ENCODE data around the gene MACO1.
A peak's percentile ranks its signal among the peaks of the same experiment; 100 is the strongest.
"Not testable (repeated sequence)": the region's sequence is repeated elsewhere in the genome, so short reads cannot be mapped to it uniquely, and the experiment has no call there.

MACO1 gene, protein sequence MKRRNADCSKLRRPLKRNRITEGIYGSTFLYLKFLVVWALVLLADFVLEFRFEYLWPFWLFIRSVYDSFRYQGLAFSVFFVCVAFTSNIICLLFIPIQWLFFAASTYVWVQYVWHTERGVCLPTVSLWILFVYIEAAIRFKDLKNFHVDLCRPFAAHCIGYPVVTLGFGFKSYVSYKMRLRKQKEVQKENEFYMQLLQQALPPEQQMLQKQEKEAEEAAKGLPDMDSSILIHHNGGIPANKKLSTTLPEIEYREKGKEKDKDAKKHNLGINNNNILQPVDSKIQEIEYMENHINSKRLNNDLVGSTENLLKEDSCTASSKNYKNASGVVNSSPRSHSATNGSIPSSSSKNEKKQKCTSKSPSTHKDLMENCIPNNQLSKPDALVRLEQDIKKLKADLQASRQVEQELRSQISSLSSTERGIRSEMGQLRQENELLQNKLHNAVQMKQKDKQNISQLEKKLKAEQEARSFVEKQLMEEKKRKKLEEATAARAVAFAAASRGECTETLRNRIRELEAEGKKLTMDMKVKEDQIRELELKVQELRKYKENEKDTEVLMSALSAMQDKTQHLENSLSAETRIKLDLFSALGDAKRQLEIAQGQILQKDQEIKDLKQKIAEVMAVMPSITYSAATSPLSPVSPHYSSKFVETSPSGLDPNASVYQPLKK

DNA sequence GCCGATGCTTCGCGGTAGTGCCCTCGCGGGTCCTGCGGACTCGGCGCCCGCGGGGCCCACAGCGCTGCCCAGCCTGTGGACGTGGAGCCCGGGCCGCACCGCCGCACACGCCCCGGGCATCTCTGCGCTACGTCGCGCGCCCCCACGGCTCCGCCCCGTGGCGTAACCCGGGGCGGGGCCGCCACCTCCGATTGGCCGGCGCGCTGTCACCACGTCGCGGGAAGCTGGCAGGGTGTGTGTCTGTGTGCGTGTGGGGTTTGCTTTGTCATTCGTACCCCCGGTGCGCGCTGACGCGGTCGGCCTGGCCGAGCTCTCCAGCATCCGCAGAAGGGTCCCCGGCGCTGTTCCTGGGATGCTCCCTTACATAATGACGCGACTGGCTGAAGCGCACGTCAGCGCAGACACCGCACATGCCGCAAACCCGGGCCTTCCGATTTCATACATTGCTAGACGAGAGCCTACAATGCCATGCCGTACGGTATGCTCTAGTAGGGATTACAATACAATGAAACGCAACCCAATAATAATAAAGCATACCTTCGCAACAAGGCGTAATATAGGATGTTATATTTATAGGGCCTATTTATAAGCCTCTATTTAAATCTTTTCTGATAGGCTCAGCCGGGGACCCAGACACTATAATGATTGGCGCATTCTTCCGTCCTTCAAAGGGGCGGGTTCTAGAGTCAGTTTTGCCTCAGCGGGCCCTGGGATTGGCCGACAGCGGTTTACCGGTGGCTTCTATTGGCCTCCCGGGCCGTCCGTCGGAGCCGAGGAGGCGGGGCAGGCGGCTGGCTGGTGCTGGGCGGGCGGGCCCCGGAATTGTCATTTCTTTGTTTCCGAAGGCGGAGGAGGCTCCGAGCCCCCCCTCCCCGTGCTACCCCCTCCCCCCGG lies at the start of gene MACO1:
MACO1 (plus strand) TSS at position 825 of the 894 bp plus-strand sequence. CDS start 202 bp downstream, outside the sequence.
- DNase-seq = peak; percentile 92

DNA sequence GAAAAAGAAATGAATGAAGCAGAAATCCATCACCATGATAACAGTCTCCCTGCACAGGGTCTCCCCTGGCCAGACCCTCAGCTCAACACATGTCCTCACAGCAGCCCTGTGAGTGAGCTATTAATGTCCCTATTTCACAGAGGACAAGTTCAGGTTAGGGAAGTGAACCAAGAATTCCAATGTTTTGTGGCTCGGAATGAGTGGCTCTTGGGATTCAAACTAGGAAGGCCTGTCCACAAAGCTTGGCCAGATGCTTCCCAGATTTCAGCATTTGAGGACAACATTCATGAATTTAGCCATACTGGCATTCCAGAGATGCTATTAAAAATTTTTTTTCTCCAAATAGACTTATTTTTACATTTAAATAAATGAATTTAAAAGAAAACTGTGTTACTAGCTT lies 48.2 kb upstream of the MACO1 start:
- DNase-seq = not testable (repeated sequence)

DNA sequence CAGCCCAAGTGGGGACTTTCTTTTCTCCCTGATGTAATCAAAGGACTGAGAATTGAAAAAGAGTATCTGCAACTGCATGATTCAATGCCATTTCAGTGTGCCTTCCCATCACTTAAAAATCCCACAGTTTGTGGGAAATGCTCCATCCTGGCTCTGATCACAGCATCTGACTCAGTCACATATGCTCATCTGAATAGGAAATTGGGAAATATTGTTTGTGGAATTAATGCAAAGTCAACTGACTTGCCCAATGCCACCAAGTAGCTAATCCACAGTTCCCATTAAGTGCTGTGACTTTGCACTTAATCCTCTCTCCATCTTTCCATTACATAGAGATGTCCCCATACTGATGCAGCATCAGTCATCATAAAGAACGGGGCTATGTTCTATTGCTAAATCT lies 47.6 kb upstream of the MACO1 start:
- DNase-seq = not testable (repeated sequence)

DNA sequence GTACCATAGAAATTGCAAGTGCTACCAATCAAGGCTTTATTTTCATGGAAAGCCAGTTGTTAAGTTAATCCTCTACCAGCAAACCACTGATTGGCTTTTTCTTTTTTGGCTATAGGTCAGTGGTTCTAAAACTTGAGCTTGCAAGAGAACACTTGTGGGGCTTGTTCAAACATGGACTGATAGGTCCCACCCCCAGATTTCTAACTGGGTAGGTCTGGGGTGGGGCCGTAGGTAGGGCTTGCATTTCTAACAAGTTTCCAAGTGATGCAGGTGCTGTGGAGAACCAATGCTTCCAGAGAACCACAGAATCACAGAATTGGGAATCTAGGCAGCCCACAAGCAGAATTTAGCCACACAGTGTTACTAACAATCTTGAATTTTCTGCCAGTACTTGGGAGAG lies 46.8 kb upstream of the MACO1 start:
- DNase-seq = not testable (repeated sequence)

DNA sequence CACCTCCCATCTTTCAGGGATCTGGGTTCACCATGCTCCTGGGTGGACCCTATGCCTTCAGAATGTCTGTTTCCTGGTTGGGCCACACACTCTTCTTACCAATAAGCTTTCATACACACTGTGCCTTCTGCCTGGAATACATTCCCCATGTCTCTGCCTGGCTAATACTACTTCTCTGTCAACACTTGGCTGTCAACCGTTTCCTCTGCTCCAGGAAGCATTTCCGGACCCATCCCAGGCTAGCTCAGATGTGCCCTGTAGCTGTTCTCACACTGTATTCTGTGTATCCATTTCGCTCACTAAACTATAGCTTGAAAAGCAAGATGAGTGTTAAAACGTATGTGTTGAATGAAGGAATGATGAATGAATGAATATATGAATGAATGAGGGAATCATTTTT lies 43.6 kb upstream of the MACO1 start:
- not testable (repeated sequence) for DNase-seq

DNA sequence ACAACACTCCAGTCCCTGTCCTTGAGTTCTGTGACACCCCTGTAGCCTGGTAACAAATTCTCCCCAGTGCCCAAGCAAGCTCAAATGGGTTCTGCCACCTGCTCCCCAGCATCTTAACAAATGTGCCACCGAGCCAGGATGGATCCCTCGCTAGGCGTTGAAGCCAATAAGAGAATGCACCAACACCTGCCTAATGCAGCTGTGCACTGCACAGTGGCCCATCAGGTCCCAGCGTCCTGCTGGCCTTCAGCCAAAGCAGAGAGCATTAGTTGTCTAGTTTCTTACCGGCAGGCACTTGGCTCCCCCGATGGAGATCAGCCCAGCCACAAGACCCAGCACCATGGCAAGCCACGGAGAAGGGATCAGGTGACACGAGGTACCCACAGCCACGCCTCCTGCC lies 42.0 kb upstream of the MACO1 start:
- peak; percentile 81 for DNase-seq

DNA sequence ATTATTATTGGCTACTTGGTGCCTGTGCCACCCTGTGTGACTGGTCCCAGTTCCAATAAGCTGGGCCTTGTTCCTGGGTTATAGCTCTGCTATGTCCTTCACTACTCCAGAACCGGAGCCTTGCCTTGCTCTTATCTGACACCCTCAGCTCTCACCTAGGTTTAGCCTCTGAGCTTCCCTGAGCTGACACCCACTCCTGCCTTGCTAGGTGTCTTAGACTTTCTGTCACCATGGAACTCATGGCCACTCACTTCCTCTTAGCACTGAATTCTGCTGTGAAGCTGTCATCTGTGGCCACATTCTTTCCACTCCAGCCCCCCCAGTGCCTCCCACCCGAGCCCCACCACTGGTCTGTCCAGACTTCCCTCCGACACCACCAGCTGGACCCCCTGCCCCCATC lies 41.0 kb upstream of the MACO1 start:
- DNase-seq = not testable (repeated sequence)

DNA sequence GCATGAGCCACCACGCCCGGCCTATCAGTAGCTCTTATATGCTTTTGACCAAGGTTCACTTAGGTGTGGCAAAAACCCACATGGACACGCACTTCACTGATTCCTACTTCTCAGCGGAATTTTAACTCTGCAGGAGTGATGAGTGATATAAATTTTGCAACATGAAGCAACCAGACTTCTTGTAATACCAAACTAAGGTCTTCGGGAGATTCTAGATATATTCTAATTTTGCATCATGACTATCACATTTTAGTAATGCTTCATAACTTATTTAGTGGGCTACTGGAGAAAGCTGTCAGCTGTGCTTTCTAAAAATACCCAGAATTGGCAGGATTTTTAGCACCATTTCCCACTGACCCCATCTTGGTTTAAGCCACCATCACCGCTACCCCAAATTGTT lies 37.9 kb upstream of the MACO1 start:
- DNase-seq = no peak

DNA sequence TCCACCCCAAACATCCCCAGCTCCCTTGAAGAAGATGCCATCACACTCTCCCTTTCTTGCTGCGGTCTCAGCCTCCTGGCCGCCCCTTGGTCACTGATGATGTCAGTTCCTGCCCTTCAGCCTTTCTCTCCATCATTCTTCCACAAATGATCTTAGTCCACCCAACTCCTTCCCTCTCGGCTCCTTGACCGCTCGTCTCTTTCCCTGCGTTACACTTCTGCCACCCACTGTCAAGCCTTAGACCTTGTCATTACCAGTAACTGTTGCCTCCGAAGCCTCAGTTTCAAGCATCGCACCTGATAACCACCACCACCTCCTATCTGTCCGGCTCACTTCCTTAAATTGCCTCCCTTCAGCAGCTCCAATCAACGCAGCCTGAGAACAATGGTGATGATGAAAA lies 33.1 kb upstream of the MACO1 start:
- DNase-seq = not testable (repeated sequence)

DNA sequence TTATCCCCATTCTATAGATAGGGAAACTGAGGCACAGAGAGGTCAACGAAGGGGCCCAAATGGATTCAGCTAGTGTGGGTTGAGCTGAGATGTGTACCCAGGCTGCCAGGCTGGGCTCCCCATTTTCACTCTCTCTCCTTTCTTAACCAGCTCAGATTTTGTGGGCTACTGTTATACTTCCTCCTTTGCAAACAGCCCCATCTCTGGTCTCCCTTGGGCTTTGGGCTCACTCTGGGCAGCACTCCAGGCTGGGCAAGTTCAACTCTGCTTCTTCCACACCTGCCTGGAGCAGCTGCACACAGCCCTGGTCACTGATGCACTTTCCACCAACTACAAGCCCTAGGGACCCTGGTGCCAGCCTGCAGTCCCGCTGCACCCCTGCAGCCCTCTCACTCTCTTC lies 32.6 kb upstream of the MACO1 start:
- not testable (repeated sequence) for DNase-seq

DNA sequence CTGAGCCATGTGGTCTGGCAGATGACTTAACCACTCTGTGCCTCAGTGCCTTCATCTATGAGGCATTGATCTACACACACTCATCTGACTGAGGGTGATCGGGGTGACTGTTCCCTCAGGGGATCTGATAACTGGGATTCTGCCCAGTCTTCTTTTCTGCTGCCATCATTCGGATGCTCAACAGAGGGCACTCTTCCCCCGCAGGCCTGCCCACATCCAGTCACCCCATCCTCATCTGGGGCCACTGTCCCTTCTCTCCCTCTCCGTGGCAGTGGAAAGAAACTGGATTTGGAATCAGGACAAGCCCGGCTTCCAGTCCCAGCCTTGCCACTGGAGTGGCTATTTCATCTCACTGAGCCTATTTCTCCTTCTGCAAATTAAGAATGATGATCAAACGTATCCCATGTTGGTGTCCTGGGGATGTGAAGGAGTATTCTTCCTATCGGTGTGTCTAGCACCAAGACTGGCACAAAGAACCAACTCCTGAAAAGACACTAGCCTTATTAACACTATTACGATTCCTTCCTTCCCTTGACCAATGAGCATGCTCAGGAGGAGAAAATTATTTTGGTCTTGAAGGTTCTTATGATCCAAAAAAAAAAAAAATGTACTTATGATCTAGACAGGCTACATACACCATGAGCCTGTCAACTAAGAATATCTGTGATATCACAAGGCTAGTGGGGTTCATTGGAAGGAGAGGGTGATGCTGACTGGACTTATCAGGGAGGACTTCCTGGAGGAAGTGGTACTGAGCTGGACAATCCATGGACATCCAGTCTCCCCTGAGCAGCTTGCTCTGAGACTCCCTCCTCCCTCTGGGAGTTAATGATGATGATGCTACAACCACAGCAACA lies 27.5 kb upstream of the MACO1 start:
- DNase-seq = peak; percentile 1

DNA sequence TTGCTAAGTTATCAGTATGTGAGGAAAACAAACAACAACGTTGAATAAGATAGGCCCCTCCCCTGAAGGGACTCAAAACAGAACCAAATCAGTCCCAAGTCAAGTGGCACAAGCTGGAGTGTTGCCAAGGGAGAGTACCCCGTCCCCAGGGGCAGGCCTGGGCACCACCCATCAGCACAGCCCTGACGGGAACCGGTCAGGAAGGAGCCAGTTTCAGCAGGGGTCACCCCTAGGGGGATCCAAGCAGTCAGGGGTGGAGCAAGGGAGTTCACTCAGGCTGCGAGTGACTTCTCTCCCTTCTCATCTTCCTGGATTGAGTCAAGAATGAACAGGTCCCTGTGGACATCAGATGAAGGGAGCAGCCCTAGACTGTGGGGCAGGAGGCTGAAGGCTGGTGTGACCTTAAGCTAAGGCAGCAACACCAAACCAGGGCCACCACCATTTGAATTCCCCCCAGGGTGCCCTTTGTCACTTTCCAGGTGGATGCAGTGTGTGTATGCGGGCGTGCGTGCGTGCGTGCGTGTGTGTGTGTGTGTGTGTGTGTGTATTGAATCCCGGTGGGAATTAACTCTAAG lies 24.9 kb upstream of the MACO1 start:
- not testable (repeated sequence) for DNase-seq

DNA sequence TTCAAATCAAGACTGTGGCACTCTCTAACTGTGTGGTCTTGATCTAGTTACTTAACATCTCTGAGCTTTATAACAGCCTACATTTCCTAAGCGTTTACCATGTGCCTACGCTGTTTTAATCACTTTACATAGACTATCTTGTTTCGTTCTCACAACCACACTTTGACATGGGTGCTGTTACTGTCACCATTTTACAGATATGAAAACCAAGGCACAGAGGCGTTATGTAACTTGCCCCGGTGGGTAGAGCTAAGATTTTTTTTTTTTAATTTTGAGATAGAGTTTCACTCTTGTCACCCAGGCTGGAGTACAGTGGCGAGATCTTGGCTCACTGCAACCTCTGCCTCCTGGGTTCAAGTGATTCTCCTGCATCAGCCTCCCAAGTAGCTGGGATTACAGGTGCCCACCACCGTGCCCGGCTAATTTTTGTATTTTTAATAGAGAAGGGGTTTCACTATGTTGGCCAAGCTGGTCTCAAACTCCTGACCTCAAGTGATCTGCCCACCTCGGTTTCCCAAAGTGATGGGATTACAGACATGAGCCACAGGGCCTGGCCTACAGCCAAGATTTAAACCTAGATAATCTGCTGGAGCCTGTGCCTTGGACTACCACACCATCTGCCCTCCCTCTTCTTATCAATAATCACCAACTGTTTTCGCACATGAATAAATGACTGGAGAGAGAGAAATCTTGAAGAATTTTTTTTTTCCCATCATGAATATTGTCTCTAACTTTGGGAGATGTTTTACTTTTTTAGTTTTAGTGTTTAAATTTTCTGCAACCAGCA lies 20.9 kb upstream of the MACO1 start:
- not testable (repeated sequence) for DNase-seq

DNA sequence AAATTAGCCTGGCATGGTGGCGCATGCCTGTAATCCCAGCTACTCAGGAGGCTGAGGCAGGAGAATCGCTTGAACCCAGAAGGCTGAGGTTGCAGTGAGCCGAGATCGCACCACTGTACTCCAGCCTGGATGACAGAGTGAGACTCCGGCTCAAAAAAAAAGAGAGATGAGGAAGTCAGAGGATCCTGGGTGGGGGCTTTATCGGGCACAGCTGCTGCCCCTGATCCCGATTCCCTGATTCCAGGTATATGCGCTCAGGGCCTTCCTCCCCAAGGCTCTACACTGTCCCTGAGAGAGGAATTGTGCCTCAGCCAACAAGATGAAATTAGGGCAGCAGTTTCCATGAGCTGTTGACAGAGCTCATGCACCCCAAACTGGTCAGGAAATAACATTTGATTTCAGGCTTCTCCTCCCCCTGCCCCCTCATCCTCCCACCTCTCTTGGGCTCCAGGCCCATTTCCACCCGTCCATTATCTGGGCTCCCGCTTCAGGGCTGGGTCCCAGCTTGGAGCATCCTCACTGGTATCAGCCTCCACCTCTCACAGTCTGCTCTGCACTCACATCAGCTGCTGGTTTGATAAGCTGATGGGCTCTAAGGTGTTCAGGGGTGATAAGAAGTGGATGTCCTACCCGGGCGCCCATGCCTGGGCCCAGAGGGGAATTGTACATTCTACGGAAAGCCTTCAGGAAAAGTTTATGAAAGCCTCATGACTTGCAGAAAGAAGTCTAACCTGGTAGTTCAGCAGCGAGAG lies 17.6 kb upstream of the MACO1 start:
- DNase-seq = not testable (repeated sequence)

DNA sequence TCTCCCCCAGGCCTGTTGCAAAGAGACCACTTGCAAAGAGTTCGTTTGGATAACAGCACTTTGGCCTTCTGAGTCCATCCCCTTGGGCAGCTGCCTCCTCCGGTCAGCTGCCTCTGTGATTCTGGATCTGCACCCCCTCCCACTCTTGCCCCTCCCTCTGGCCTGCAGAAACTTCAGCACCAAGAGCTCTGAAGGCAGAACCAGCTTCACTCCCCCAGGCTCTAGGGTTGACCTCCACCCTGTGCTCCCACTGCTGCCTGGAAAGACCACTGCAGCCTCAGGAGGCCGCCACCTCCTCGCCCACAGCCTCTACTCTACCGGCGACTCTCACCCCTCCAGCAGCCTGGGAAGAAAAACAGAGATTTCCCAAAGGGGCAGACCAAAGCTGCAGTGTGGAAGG lies 16.5 kb upstream of the MACO1 start:
- not testable (repeated sequence) for DNase-seq

DNA sequence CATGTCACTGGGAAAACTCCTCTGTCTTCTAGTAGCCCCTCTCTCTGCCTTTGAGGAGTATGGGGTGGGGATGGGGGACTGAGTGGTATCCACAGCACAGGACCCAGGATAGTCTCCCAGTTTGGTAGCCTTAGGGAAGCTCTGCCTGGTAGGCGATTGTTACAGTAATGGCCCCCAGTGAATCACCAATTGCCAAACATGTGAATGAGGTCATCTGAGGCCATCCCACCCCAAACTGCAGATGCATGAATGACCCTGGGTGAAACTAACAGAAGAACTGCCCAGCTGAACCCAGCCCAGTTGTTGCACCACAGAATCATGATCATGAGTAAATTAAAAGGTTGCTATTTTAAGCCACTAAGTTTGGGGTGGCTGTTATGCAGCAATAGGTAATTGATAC lies 16.1 kb upstream of the MACO1 start:
- not testable (repeated sequence) for DNase-seq

DNA sequence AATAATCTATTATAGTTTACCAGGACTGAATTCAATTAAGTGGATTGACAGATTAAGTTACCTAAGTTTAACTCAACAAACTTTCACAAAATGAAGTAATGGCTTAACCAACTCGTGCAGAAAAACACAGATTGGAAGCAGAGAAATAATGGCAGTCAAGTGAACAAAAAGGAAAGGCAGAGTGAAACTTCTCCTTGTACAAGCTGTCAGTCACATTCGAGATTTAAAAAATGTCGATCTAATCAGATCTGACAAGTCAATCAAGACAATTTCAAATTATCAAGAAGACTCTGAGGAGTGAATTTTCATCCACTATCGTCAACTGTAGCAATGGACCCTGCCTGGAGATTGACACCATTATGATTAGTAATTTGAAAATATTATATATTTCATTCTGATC lies 13.4 kb upstream of the MACO1 start:
- not testable (repeated sequence) for DNase-seq

DNA sequence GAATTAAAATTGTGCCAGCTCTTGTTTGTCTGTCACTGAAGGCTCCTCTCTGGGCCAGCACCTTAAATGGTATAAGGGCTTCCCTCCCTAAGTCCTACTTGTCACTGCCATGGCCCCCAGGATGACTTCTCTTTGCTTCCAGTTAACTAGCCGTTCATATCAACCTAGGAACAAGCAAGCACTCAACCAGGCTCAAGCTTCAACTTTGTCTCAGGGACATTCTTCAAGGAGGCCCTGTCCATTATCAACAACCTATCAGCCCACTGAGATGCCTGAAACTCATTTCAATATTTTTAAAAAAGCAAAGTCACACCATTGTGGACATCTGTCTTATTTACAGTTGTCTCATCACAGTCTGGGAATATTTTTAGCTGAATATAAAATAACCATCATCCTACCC lies 11.4 kb upstream of the MACO1 start:
- DNase-seq = not testable (repeated sequence)

DNA sequence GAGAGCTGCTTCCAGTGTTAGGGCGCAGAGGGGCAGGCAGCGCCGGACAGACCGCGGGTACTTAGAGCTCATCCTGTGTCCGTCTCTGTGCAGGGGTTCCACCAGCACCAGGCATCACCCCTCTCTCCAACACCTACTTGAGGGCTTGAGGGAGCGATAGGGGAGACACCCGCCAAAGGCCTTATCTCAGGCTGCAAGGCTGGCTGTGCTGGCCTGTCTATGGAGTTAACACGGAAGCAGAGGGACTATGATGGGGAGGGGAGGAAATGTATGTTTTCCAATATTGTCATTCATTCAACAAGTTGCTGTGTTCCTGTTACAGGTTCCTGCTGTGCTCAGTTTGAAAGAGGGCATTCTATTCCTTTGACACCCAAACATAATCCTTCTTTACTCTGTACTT lies 10.0 kb upstream of the MACO1 start, which contains the start of gene RHCE:
RHCE (minus strand) TSS at position 111 of the 400 bp plus-strand sequence; CDS start at position 72, 39 bp downstream.
- DNase-seq = not testable (repeated sequence)

DNA sequence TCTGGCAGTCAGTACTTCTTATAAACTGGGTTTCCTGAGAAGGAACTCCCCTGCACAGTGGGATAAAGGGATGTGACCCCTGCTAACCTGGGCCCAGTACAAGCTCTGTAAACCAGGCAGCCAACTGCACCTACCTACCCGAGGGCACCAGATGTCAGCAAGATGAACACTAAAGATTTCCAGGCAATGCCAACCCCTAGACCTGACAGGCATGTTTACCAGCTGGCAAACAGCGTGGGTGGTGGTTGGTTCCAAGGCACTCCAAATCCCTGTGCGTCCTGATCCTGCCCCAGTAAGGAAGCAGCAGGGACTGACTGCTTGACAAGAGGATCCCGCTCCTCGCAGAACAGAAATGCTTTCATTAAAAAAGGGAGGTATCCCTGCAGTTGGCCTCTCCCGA lies 7.5 kb upstream of the MACO1 start:
- DNase-seq = not testable (repeated sequence)

Measured in DMS79 (cell line).